HepG2 (cell line): ENCODE measurements around the gene EXPH5. TPM values are rescaled to one million over a fixed set of nuclear protein-coding genes. Genes with fewer than 3 reads are reported as not detected.

Source experiments
- AGO2 ChIP-seq: fragments of 200-400 bp; formaldehyde crosslinking; optimal IDR thresholded peaks from 2 replicates; pipeline ENCODE3; 2017; ENCODE audit warnings: mild to moderate bottlenecking, low read depth, low read length, moderate library complexity
- CBX1 ChIP-seq: IDR thresholded peaks from one replicate; pipeline ENCODE4 v1.6.1; 2016; ENCODE audit warnings: antibody characterized with exemption, low read depth
- DBP ChIP-seq: sonication (generic); formaldehyde crosslinking; IDR thresholded peaks from 2 replicates; pipeline ENCODE4 v1.4.0; 2020; ENCODE audit warnings: missing genetic modification reagents; ENCODE audit errors: not compliant biosample characterization
- KLF9 ChIP-seq: IDR thresholded peaks from 2 replicates; pipeline ENCODE4 v1.6.1; 2016; ENCODE audit warnings: low read depth
- MYC ChIP-seq: sonication (generic); formaldehyde crosslinking; IDR thresholded peaks from 2 replicates; pipeline ENCODE4 v1.9.0; 2021; ENCODE audit warnings: missing genetic modification reagents, borderline replicate concordance
- NR3C1 ChIP-seq: sonication (generic); formaldehyde crosslinking; IDR thresholded peaks from 2 replicates; pipeline ENCODE4 v1.4.0; 2020; ENCODE audit warnings: missing genetic modification reagents
- SIN3B ChIP-seq: fragments of 150-350 bp; IDR thresholded peaks from 2 replicates; pipeline ENCODE4 v1.6.1; 2014; ENCODE audit warnings: low read length
- STAT5B ChIP-seq: sonication (generic); formaldehyde crosslinking; IDR thresholded peaks from 2 replicates; pipeline ENCODE4 v1.4.0; 2020; ENCODE audit warnings: missing genetic modification reagents
- U2AF2 ChIP-seq: fragments of 200-400 bp; formaldehyde crosslinking; IDR thresholded peaks from 2 replicates; pipeline ENCODE4 v1.6.1; 2017; ENCODE audit warnings: low read depth, mild to moderate bottlenecking, low read length
- ZFP1 ChIP-seq: IDR thresholded peaks from 2 replicates; pipeline ENCODE4 v1.6.1; 2016
- ZFYVE20 ChIP-seq: sonication (generic); formaldehyde crosslinking; IDR thresholded peaks from 2 replicates; pipeline ENCODE4 v1.8.0; 2023; ENCODE audit warnings: low read depth, mild to moderate bottlenecking, moderate library complexity, missing genetic modification reagents, borderline replicate concordance
- ZNF546 ChIP-seq: sonication (generic); formaldehyde crosslinking; conservative IDR thresholded peaks from 2 replicates; pipeline ENCODE4 v1.8.1; 2023; ENCODE audit warnings: mild to moderate bottlenecking, missing genetic modification reagents
- ZNF616 ChIP-seq: sonication (generic); formaldehyde crosslinking; IDR thresholded peaks from 2 replicates; pipeline ENCODE4 v1.5.0; 2020; ENCODE audit warnings: low read depth, mild to moderate bottlenecking, missing genetic modification reagents
- ZNF792 ChIP-seq: IDR thresholded peaks from 2 replicates; pipeline ENCODE4 v1.6.1; 2016
- ZNF841 ChIP-seq: sonication (generic); formaldehyde crosslinking; IDR thresholded peaks from 2 replicates; pipeline ENCODE4 v1.8.1; 2023; ENCODE audit warnings: missing genetic modification reagents, borderline replicate concordance
- ZSCAN12 ChIP-seq: sonication (generic); formaldehyde crosslinking; IDR thresholded peaks from 2 replicates; pipeline ENCODE4 v1.9.0; 2021; ENCODE audit warnings: mild to moderate bottlenecking, missing genetic modification reagents
- ZSCAN21 ChIP-seq: sonication (generic); formaldehyde crosslinking; IDR thresholded peaks from 2 replicates; pipeline ENCODE4 v1.8.0; 2022; ENCODE audit warnings: mild to moderate bottlenecking, missing genetic modification reagents, moderate library complexity, borderline replicate concordance
- polyA plus RNA-seq, 8 experiments: library from polyadenylated mRNA; depleted of rRNA in 3 of 8; stranded (reverse) in 7 of 8; unstranded in 1 of 8; fragments of >200 nt; fragmentation: Illumina TruSeq in 4 of 8; extraction: Trizol in 4 of 8; gene quantifications; 2 replicates each; pipeline versions ENCODE4 v1.2.1 to v1.2.3, GENCODE V29; 2011 to 2016; ENCODE audit warnings: low read depth in 4 of 8, missing spikeins in 1 of 8, mixed read lengths in 1 of 8; ENCODE audit not compliant: insufficient read depth in 1 of 8
- total RNA-seq, 5 experiments: library from RNA; depleted of rRNA; stranded (reverse); fragments of >200 nt; fragmentation: Illumina TruSeq; extraction: Trizol; gene quantifications; 2 replicates each; pipeline ENCODE4 v1.2.3, GENCODE V29; 2016; ENCODE audit warnings: low read depth in 1 of 5
- TF ChIP-seq, protein P1 (sequence below): sonication (generic); formaldehyde crosslinking; IDR thresholded peaks from 2 replicates; pipeline ENCODE4 v1.4.0; 2020; ENCODE audit warnings: mild to moderate bottlenecking, missing genetic modification reagents
- TF ChIP-seq, protein P2 (sequence below): sonication (generic); formaldehyde crosslinking; IDR thresholded peaks from 2 replicates; pipeline ENCODE4 v1.4.0; 2020; ENCODE audit warnings: low read depth, mild to moderate bottlenecking, missing genetic modification reagents
- TF ChIP-seq, protein P3 (sequence below): IDR thresholded peaks from 2 replicates; pipeline ENCODE4 v1.6.1; 2016; ENCODE audit warnings: missing genetic modification reagents, missing compliant biosample characterization

Gene EXPH5
- total and polyA plus RNA-seq, 2 of the 13 experiments (the other 11 are each of a cell fraction or from before 2014, with no cell fraction given): under 0.01 to 0.02 TPM

DNA sequence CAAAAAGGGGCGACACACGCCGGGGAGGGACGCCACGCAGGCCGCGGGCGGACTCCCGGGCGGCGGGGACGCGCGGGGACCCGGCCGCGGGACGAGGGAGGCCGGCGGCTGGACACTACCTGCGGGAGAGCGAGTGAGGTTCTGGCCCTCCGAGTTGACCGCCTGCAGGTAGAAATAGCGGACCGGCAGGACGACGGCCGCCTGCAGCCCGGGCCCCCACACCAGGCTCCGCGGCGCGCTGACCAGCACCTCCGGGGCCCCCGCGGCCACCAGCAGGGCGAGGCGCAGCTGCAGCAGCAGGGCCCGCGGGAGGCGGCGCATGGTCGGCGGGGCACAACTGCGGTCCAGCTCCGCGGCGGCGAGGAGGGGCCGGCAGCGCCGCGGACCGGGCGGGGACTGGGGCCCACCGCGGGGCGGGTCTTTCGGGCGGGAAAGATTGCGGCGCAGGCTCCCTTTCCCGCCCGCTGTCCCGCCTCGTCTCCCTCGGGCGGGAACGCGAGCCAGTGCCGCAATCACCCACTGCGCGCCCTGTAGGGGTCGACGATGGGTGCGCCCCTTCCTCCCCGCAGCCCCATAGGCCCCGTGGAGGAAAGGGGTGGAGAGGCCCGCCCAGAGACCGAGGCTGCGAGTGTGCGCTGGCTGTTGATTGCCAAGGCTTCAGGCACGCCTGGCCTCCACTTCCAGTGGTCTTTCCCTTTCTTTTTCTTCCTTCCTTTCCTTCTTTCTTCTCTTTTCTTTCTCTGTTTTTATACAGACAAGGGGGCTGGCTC, 95.3 kb downstream of the EXPH5 start, which contains the start of gene POGLUT3 (continued):
- TF ChIP-seq, protein P1, sequence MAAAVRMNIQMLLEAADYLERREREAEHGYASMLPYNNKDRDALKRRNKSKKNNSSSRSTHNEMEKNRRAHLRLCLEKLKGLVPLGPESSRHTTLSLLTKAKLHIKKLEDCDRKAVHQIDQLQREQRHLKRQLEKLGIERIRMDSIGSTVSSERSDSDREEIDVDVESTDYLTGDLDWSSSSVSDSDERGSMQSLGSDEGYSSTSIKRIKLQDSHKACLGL (CRISPR knock-in tag): peak; percentile 86; the same call in 1 of the 2 replicates
- TF ChIP-seq STAT5B (0 out of 2 replicates have a peak, but pooled peaks have one; percentile 28), ZNF841 (CRISPR knock-in tag) (peak; percentile 88), DBP (peak; percentile 79), CBX1 (peak; percentile 16), KLF9 (no peak), MYC (CRISPR knock-in tag) (peak; percentile 38), ZNF792 (CRISPR knock-in tag) (peak; percentile 45; the same call in 1 of the 2 replicates), ZFYVE20 (CRISPR knock-in tag) (0 out of 2 replicates have a peak, but pooled peaks have one; percentile 72), ZNF546 (CRISPR knock-in tag) (no peak), ZFP1 (CRISPR knock-in tag) (no peak), ZSCAN12 (0 out of 2 replicates have a peak, but pooled peaks have one; percentile 22), ZSCAN21 (CRISPR knock-in tag) (peak; percentile 77), U2AF2 (peak; percentile 84; the same call in 1 of the 2 replicates), ZNF616 (CRISPR knock-in tag) (0 out of 2 replicates have a peak, but pooled peaks have one; percentile 33), SIN3B (no peak), AGO2 (peak; percentile 80), NR3C1 (CRISPR knock-in tag) (no peak)
- TF ChIP-seq, protein P2, sequence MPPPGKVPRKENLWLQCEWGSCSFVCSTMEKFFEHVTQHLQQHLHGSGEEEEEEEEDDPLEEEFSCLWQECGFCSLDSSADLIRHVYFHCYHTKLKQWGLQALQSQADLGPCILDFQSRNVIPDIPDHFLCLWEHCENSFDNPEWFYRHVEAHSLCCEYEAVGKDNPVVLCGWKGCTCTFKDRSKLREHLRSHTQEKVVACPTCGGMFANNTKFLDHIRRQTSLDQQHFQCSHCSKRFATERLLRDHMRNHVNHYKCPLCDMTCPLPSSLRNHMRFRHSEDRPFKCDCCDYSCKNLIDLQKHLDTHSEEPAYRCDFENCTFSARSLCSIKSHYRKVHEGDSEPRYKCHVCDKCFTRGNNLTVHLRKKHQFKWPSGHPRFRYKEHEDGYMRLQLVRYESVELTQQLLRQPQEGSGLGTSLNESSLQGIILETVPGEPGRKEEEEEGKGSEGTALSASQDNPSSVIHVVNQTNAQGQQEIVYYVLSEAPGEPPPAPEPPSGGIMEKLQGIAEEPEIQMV: peak; percentile 71; the same call in 1 of the 2 replicates
- TF ChIP-seq, protein P3, sequence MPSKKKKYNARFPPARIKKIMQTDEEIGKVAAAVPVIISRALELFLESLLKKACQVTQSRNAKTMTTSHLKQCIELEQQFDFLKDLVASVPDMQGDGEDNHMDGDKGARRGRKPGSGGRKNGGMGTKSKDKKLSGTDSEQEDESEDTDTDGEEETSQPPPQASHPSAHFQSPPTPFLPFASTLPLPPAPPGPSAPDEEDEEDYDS (CRISPR knock-in tag): no peak
